Left colon (tissue), 2 donors: ENCODE data around the gene KRTAP4-7. TPM values are rescaled to one million over a fixed set of nuclear protein-coding genes. Genes with fewer than 3 reads are reported as not detected.
"Not testable (repeated sequence)": the region's sequence is repeated elsewhere in the genome, so short reads cannot be mapped to it uniquely, and the experiment has no call there.

Experiments used
- ATAC-seq: fragments of 200-7000 bp; cut with Tn5 transposase; one replicate; pipeline ENCODE4 v1.9.1; 2020; ENCODE audit warnings: mild to moderate bottlenecking, moderate library complexity
- DNase-seq, 2 donors: peaks; one replicate each; pipeline ENCODE4 v3.0.0-alpha.2; 2020
- intact Hi-C, 2 donors: fragments of 100-400 bp; cut with DNase I in 1 of 2; cut with micrococcal nuclease in 1 of 2; formaldehyde crosslinking; loops; one replicate each; pipeline versions ENCODE4 v1.11.2 to v1.14.0; 2022; cut with DNase I, micrococcal nuclease
- total RNA-seq, 2 donors: library from RNA; stranded (reverse); fragmentation: NEBNext Ultra II Directional; extraction: Animal tissue kit (Norgen Biotek cat#: 25700); gene quantifications; one replicate each; pipeline ENCODE4 v1.2.1, GENCODE V29; 2021
- donor health status: DM: no; HTN: no; CAD: no.
- donor health status: DM: yes; HTN: yes; CAD: no.

The KRTAP4-7 gene
- total RNA-seq, 2 donors from 2014 or later = not detected

- DNase-seq, ATAC-seq, intact Hi-C loops: not testable (repeated sequence)
These were observed 20.6 kb downstream of the KRTAP4-7 start for GRCh38 chr17:41104386-41105038.

DNA sequence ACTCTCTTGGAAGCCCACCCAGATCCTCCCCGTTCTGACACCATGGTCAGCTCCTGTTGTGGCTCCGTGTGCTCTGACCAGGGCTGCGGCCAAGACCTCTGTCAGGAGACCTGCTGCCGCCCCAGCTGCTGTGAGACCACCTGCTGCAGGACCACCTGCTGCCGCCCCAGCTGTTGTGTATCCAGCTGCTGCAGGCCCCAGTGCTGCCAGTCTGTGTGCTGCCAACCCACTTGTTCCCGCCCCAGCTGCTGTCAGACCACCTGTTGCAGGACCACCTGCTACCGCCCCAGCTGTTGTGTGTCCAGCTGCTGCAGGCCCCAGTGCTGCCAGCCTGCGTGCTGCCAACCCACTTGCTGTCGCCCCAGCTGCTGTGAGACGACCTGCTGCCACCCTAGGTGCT lies 21.4 kb downstream of the KRTAP4-7 start, which contains the start of gene KRTAP4-9:
TSS of gene KRTAP4-9 (plus strand) at position 43 of the 400 bp plus-strand sequence. CDS start at position 43, 0 bp downstream.
- ATAC-seq, intact Hi-C loops: not testable (repeated sequence)

DNA sequence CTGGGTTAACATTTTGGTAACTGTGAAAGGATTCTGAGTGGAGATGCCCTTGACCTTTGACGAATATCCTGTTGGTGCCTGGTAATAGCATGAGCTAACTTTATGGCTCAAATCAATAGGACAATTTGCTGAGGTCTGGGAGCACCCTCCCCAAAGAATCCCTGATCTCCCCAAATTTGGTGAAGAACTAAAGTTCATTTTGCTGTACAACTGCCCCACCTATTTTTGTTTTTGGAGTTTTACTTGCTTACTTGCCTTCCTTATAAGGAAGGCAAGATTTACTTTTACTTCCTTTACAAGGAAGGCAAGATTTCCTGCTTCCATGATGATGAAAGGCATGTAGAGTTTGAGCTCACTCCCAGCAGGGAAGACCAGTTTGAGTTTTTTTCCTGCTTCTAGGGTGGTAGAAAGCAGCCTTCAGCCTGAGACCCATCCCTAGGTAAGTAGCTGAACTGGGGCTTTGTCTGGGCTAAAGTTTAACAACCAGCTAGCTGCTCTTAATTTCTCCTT lies 24.0 kb downstream of the KRTAP4-7 start:
- intact Hi-C loops = no loop called here
- DNase-seq (no peak), ATAC-seq (no peak)

More for the DNA sequence above, 21.4 kb downstream of the KRTAP4-7 start, which contains the start of gene KRTAP4-9:
- not testable (repeated sequence) for DNase-seq

DNA sequence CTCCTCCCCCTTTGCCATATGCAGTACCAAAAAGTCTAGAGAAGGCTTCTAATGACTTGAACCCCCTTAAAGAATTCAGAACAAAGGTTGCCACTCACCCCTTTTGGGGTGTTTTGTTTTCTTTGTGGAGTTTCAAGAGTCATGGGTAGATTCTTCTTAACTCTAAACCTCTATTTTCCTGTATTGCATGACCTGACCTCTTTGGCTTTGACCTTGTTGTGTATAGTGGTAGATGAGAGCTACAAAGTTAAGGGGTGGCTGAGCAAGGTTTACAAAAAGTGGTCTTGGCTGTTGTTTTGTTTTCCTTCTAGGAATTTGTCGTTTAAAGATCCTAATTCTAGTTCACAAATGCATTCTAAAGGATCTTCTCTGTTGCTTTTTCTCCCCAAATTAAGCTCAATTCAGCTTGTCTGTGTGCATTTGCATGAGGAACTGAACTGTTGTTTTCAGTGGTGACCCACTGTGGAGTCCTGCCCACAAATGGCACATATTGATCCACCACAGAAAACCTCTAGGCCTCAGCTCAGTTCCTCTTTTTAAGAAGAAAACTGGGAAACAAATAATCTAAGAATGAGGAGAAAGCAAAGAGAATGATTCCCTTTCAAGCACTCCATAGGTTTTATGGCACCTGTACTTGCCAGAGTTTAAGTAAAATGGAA lies 24.9 kb downstream of the KRTAP4-7 start:
- DNase-seq, intact Hi-C loops, ATAC-seq: not testable (repeated sequence)

- DNase-seq (no peak), ATAC-seq (no peak)
- intact Hi-C loops = no loop called here
These were observed 27.4 kb downstream of the KRTAP4-7 start for GRCh38 chr17:41111151-41111885.

GRCh38 chr17:41116297-41116696 lies 32.3 kb downstream of the KRTAP4-7 start:
- ATAC-seq (no peak), DNase-seq (no peak)
- intact Hi-C loops = no loop called here

- intact Hi-C loops, DNase-seq, ATAC-seq: not testable (repeated sequence)
These were observed 34.0 kb downstream of the KRTAP4-7 start, which contains the start of gene KRTAP4-11 for GRCh38 chr17:41117846-41118386. Gene KRTAP4-11, minus strand, starts transcription at chr17:41118373. Its CDS starts 58 bp downstream, at chr17:41118315.

GRCh38 chr17:41118721-41119120 lies 34.8 kb downstream of the KRTAP4-7 start:
- DNase-seq = no peak
- no peak for ATAC-seq
- intact Hi-C loops = no loop called here

DNA sequence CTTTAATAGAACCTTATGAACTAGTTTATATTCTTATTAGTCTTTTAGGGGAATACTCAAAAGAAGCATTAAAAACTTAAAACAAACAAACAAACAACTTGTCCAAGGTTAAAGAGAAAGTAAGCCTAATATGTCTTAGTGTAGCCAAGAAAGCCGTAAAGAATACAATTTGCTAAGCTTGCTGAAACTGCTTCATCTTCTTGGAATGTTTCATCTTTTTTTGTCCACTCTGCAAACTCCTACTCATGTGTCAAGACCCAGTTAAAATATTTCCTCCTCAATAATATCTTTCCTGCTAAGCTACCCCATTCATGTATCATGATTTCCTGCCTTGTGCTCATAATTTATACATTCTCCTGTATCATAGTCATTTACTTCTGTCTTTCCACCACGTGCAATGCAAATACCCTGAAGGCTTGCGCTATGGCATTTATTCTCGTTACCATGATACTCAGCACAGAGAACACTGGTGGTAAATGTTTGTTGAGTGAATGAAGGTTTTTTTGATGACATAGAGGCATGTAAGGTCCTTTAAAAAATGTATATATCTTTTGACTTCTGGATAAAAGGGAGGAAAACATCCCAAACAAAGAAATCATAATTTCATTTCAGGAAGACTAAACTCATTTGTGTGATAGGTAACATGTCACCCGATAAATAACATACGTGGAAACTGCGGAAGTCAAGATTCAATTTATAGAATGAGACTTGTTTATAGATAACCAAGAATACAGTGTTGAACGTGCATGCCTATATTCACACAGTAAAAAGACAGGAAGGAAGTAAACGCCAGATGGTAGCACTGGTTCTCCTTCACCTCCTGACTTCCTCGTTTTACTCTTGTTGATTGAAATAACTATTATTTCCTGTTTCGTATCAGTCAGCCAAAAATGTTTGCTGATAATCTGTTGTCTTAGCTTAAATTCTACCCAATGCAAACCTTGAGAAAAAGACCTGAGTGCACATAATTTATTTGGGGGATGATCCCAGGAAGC lies 36.0 kb downstream of the KRTAP4-7 start:
- ATAC-seq, DNase-seq, intact Hi-C loops: not testable (repeated sequence)

DNA sequence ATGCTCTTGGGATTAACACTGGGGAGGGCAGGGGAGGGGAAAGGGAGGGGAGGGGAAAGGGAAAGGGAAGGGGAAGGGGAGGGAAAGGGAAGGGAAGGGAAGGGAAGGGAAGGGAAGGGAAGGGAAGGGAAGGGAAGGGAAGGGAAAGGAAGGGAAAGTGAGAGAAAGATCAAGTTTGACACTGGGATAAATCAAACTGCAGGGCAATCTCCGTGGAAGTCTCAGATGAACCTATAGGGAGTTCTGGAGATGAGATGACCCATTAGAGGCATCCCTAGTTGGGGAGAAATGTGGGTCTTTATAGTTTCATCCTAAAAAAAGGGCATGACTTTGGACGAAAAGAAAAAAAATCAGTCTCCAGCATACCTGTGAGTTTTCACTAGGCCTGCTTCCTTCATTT lies 37.8 kb downstream of the KRTAP4-7 start:
- intact Hi-C loops = no loop called here
- DNase-seq (no peak), ATAC-seq (no peak)

DNA sequence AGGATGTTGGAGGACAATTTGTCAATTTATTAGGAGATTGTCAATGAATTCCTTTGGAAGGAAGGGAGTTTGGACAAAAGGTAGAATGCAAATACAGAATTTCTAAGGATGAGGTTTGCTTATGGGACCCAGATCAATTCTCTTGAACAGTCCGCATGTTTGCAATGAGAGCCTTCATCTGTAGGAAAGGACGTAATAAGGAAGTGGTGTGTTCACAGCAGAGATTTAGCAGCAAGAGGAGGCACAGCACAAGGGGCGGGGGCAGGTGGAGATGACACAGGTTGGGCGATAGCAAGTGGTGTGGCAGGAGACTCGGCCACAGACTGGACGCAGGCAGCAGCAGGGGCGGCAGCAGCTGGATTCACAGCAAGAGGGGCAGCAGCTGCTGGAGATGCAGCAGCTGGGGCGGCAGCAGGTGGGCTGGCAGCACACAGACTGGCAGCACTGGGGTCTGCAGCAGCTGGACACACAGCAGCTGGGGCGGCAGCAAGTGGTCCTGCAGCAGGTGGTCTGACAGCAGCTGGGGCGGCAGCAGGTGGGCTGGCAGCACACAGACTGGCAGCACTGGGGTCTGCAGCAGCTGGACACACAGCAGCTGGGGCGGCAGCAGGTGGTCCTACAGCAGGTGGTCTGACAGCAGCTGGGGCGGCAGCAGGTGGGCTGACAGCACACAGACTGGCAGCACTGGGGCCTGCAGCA lies 39.5 kb downstream of the KRTAP4-7 start:
- intact Hi-C loops, DNase-seq, ATAC-seq: not testable (repeated sequence)

- intact Hi-C loops, ATAC-seq, DNase-seq: not testable (repeated sequence)
These were observed 40.0 kb downstream of the KRTAP4-7 start, which contains the start of gene KRTAP4-12 for GRCh38 chr17:41123991-41124371. Gene KRTAP4-12, minus strand, starts transcription at chr17:41124182. Its CDS starts 60 bp downstream, at chr17:41124122.

GRCh38 chr17:41125064-41125463 lies 41.1 kb downstream of the KRTAP4-7 start:
- intact Hi-C loops = no loop called here
- DNase-seq = no peak
- ATAC-seq = no peak

DNA sequence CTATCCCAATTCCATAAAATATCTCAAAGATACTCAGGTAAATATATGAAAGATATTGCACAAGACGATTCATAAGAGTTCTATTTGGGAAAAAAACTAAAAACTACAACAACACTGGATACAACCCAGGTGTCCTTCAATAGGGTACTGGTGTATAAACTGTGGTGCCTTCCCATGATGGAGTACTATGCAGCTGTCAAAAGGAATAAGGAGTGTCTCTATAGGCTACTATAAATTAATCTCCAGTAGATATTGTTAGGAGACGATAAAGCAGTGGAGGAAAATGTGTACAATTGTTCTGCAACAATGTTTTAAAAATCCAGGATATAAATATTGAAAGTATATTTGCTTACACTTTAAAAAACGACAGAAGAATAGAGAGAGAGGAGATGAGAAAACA lies 42.5 kb downstream of the KRTAP4-7 start:
- DNase-seq (no peak), ATAC-seq (no peak)
- intact Hi-C loops = no loop called here

GRCh38 chr17:41127371-41127770 lies 43.4 kb downstream of the KRTAP4-7 start:
- ATAC-seq (no peak), DNase-seq (no peak)
- intact Hi-C loops = no loop called here

DNA sequence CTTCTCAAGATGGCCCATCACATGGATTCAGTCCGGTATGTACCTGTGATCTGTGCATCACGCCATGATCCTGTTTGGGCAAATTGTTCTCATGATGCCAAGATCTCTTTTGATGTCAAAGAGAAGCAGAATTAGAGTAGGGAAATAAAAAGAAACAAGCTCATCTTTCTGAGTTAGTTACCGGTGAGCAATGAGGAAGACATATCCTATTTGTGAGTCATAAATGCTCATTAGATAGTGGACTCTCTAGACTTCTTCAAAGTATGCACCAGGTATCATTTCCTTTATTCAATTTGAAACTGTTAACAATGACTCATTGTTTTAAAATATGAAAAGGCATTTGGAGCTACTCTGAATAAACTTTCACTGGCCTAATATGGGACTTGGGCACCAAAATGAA lies 48.0 kb downstream of the KRTAP4-7 start:
- DNase-seq (no peak), ATAC-seq (no peak)
- intact Hi-C loops = no loop called here
